ENCODE measurements around the gene ZNF850.
A peak's percentile ranks its signal among the peaks of the same experiment; 100 is the strongest.
"Not testable (repeated sequence)": the region's sequence is repeated elsewhere in the genome, so short reads cannot be mapped to it uniquely, and the experiment has no call there.

The ZNF850 gene

DNA sequence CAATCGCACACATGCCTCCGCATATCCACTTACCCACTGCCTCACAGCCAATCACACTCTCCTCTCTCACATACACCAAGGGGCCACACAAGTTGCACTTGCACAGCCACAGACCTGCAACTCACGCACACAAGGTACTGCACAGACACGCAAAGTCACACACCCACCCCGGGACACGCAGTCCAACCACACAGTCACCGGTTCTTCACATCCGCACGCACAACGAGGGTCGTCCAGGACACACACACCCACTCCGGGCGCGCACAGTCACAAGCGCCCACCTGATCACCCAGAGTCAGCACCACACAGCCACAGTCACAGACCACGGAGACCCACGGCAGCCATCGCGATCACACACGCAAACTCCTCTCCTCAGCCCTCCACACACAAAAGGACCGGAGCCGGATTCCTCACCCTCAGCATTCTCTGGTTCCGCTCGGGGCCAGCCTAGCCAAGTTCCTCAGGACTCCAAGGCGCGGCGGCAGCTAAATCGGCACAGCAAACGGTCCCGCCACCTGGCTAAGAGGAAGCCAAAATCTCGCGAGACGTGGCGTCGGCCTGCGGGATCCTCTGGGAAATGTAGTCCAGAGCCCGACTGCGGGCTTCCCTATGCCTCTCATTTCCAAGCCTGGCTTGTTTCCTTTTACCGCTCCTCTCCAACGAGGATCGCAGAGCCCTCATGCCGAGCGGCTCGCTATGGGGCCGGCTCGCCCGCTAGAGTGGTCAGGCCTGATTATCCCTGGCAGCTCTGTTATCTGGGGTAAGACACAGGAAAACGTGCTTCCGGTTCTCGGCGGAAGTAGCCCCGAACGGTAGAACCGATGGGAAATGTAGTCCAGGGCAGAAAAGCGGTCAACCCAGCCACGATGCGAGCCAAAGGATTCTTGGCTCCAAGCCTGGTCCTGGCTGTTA lies at the start of gene ZNF850:
TSS of gene ZNF850 (minus strand) at position 497 of the 912 bp plus-strand sequence. CDS start 10,201 bp downstream, outside the sequence.
- peak; percentile 93 for DNase-seq

DNA sequence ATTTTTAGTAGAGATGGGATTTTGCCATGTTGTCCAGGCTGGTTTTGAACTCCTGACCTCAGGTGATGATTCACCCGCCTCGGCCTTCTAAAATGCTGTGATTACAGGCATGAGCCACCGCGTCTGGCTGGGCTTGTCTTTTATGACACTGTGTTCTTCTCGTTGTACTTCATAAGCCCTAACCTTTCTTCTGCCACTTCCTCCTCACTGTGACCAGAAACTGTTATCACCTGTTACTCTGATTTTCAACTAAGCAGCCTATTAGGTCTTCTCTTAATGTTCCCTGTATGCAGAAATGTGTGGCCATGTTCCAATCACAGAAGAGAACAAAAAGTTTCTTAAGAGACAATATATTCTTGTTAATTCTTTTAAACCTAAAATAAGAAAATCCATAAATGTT lies 49.2 kb upstream of the ZNF850 start:
- no peak for DNase-seq

DNA sequence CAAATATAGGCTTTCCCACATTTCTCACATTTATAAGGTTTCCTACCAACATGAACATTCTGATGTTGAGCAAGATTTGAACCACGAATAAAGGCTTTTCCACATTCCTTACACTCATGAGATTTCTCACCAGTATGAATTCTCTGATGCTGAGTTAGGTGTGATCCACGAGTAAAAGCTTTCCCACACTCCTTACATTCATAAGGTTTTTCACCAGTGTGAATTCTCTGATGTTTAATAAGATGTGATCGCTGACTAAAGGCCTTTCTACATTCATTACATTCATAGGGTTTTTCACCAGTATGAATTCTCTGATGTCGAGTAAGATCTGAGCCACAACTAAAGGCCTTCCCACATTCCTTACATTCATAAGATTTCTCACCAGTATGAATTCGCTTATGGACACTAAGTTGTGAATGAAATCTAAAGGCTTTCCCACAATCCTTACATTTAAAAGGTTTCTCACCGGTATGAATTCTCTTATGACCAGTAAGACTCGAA lies 46.6 kb upstream of the ZNF850 start:
- no peak for DNase-seq

DNA sequence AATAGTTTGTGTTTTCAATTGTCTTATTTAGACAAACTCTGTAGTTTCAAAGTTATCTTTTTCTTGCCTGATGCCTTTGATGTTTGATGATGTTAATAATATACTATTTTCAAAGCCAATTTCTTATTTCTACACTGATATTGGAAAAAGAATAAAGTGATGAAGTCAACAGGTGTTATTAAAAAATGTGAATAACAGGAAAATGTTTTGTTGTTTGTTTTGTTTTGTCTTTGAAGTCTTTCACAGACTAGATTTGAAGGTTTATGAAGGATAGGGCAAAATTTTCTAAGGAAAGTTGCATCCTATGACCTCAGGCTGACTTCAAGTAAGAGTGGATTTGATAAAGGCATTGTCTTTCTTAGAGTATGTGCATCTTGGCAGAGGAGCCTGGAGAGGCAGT lies 34.4 kb upstream of the ZNF850 start:
- no peak for DNase-seq

DNA sequence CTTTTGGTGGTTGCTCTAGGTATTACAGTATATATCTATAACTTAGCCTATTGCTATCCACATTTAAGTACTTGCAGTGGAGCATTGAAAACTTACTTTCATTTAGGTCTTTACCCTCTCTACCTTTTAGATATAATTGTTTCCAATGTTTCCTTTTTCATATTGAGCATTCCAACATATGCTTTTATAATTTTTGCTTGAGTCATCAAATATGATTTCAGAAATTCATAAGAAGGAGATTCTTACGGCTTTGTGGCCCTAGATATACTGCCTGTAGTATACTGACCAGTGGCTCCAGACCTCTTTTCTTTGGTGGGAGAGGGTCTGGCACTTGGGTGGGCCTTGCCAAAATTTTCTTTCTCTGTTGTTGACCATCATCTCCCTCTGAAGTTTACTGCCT lies 32.8 kb upstream of the ZNF850 start:
- DNase-seq = no peak

DNA sequence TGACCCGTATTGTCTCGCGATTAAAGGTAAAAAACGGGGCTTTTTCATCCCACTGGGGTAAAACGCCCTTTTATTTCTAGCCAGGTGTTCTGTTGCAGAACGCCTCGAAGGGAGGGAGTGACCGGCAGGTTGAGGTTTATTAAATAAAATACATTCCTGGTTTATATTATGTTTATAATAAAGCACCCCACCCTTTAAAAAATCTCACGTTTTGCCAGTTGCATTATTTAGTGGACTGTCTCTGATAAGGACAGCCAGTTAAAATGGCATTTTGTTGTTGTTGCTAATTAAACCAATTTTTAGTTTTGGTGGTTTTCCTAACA lies 25.1 kb upstream of the ZNF850 start:
- DNase-seq = no peak

DNA sequence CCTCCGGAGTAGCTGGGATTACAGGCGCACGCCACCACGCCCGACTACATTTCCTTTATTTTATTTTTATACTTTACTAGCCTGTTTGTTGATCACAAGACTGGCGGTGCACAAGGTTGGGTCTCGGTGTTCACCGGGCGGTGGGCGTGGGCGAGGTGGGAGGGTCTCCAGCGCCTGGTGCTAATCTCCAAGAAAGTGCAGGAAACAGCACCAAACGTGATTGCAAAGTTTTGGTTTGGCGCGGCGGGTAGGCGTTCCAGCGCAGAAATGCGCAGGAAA lies 24.0 kb upstream of the ZNF850 start:
- DNase-seq = no peak

DNA sequence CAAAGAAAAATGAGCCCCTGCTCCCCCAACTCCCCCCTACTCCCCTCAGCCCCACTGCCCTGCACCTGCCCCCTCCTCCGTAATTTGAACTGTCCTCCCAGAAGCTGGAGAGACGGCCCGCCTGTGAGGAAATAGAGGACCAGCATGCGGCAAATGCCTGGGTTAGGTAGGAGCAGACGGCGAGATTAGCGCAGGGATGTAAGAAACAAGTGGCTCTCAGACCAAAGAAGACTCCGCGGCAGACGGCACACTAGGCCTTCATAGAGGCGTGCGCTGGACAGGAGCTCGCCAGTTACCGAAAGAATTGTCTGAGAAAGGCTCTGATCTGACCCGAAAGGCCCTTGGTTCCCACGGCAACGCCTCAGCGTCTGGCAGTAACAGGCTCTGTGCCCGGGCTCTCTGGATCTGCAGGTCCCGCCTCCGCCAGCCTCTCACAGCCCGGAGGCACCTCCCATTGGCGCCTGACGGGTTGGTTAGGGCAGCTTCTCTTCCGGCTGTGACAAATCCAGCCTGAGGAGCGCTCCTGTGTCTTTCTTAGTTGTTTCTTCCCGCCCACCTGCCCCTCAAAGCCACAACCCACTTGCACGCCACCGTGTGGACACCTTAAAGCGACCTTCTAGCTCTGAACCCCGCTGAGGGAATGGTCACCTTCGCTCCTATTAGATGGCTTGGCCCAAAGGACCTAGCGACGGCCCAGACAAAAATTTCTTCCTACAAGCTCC lies 19.0 kb upstream of the ZNF850 start:
- DNase-seq = not testable (repeated sequence)

DNA sequence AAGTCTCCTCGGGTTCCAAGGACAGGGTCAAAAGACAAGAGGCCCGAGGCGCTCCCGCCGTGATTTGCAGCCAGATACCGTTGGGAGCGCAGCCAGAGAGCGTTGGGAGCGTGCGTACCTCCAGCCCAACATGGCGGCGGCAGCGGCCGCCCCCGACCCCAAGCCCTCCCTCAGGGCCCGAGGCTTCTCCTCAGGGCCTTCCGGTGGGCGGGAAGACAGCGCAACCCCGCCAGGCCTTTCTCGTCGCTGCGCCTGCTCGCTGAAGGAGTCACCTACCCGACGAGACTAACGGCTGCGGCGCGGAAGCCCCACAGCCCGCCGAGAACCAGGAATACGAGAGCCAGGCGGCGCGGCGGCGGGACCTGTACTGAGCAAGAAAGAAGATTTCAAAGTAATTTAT lies 3.2 kb upstream of the ZNF850 start:
- DNase-seq = no peak

DNA sequence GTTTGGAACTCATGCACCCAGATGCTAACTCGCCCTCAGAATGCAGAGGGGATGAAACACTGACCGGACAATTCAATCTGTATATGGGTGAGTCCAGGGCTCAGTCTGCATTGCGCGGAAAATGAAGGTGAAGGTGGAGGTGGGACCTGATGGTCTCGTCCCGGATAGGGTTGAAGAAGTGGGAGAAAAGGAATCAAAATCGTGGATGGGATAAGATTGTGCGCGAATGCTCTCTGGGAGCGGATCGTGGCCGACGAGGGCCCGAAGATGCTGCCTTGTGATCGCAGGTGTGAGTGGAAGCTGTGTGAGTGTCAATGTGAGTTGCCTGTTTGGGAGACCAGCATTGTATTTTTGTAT lies 594 bp upstream of the ZNF850 start:
- DNase-seq = no peak

DNA sequence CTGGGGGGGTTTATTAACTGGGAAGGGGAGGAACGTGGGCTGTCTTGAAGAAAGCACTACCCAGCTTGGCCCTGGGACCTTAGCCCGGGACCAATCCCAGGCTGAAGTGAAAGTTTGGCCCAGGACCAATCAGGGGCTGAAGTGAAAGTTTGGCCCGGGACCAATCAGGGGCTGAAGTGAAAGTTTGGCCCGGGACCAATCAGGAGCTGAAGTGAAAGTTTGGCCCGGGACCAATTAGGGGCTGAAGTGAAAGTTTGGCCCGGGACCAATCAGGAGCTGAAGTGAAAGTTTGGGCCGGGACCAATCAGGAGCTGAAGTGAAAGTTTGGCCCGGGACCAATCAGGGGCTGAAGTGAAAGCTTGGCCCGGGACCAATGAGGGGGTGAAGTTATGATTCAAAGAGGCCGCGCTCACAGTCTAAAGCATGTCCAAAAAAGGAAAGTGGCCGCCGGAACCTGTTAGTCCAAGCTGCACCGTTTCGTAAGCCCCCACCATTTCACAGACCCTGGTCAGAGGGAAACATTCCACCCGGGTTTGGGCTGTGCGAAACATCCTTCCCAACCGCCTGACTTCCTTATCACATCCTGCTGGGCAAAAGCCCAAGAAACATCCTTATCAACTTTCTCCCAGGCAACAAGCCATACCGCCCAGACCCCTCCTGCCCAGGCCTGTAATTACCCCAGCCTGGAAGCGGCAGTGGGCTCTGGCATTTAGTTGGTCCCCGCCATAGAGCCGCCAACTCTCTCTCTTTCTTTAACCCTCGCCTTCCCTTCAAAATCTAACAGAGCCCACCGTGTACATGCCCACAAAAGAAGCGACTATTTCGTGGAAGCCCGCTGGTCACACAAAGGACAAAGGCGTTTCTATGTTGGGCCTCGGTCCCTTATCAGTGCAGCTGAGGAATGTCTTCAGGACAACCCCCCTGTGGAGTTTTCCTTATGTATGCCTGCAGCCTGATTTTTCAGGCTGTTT lies 1.1 kb downstream of the ZNF850 start:
- peak; percentile 52 for DNase-seq

DNA sequence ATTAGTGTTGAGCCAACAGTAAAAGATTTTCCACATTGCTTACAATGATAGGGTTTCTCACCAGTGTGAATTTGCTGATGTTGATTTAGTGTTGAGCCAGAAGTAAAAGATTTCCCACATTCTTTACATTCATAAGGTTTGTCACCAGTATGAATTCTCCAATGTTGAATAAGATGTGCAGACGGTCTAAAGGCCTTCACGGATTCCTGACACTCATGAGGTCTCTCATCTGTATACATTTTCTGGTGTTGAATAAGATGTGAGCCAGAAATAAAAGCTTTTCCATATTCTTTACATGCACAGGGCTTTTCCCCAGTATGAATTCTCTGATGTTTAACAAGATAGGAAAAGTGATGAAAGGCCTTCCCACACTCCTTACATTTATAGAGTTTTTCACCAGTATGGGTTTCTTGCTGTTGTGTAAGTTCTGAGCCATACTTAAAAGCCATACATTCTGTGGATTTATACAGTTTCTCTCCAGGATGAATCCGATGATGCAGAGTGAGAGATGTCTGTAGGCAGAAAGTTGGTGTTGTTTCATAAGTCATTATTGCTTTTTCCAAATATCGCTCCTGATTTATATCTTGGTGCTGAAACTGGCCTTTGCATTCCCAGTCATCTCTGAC lies 22.4 kb downstream of the ZNF850 start:
- no peak for DNase-seq

DNA sequence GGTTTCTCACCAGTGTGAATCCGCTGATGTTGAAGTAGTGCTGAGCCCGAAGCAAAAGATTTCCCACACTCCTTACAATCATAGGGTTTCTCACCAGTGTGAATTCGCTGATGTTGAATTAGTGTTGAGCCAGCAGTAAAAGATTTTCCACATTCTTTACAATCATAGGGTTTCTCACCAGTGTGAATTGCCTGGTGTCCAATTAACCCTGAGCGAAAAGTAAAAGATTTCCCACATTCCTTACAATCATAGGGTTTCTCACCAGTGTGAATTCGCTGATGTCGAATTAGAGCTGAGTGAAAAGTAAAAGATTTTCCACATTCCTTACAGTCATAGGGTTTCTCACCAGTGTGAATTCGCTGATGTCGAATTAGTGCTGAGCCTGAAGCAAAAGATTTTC lies 23.0 kb downstream of the ZNF850 start:
- DNase-seq = not testable (repeated sequence)

DNA sequence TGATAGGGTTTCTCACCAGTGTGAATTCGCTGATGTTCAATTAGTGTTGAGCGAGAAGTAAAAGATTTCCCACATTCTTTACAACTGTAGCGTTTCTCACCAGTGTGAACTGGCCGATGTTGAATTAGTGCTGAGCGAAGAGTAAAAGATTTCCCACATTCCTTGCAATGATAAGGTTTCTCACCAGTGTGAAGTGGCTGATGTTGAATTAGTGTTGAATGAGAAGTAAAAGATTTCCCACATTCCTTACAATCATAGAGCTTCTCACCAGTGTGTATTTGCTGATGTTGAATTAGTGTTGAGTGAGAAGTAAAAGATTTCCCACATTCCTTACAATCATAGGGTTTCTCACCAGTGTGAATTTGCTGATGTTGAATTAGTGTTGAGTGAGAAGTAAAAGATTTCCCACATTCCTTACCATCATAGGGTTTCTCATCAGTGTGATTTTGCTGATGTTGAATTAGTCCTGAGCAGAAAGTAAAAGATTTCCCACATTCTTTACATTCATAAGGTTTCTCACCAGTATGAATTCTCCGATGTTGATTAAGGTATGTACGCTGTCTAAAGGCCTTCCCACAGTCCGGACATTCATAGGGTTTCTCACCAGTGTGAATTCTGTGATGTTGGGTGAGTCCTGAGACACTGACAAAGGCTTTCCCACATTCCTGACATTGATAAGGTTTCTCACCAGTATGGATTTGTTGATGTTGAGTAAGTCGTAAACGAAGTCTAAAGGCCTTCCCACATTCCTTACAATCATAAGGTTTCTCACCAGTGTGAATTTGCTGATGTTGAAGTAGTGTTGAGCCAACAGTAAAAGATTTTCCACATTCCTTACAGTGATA lies 24.0 kb downstream of the ZNF850 start:
- DNase-seq = no peak

DNA sequence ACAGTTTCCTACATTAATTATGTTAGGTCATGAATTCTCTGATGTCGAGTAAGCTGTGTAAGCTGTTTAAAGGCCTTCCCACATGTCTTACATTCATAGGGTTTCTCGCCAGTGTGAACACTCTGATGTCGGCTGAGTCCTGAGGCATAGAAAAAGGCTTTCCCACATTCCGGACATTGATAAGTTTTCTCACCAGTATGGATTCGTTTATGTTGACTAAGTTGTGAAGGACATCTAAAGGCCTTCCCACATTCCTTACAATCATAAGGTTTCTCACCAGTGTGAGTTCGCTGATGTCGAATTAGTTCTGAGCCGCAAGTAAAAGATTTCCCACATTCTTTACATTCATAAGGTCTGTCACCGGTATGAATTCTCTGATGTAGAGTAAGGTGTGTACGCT lies 24.9 kb downstream of the ZNF850 start:
- no peak for DNase-seq

DNA sequence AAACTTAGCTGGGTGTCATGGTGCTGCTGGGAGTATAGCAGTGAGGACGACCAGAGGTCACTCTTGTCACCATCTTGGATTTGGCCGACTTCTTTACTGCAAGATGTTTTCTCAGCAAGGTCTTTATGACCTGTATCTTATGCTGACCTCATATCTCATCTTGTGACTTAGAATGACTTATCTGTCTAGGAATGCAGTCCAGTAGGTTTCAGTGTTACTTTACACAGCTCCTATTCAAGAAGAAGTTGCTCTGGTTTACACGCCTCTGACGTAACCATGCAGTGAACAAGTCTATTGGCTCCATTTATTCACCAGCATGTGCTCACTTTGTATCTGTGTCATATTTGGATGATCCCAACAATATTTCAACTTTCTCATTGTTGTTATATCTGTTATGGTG lies 26.7 kb downstream of the ZNF850 start:
- DNase-seq = no peak

DNA sequence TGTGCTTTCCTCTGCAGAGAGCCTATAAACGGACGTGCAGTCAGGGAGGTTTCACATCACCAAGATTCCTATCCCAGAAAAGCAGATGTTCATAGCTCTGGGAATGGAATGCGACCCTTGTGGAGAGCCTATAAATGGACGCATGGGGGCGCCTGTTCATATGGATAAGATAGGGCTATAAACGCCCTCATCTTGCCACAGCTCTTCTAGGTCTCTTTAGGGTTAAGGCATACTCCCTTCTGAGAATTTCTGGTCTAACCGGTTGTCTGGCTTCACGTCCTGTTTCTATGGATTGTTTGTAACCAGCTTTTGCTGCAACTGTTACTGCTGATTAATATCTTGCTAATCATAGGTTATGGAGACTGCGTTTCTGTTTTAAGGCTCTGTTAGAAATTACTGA lies 36.4 kb downstream of the ZNF850 start:
- not testable (repeated sequence) for DNase-seq

DNA sequence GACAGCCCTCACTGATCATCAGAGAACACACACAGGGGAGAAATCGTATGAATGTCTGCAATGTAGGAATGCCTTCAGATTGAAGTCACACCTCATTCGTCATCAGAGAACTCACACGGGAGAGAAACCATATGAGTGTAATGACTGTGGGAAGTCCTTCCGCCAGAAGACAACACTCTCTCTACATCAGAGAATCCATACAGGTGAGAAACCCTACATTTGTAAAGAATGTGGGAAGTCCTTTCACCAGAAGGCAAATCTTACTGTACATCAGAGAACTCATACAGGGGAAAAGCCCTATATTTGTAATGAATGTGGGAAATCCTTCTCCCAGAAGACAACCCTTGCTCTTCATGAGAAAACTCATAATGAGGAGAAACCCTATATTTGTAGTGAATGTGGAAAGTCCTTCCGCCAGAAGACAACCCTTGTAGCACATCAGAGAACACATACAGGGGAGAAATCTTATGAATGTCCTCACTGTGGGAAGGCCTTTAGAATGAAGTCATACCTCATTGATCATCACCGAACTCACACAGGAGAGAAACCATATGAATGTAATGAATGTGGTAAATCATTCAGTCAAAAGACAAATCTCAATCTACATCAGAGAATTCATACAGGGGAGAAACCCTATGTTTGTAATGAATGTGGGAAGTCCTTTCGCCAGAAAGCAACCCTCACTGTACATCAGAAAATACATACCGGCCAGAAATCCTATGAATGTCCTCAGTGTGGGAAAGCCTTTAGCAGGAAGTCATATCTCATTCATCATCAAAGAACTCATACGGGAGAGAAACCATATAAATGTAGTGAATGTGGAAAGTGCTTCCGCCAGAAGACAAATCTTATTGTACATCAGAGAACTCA lies 52.7 kb downstream of the ZNF850 start:
- no peak for DNase-seq

DNA sequence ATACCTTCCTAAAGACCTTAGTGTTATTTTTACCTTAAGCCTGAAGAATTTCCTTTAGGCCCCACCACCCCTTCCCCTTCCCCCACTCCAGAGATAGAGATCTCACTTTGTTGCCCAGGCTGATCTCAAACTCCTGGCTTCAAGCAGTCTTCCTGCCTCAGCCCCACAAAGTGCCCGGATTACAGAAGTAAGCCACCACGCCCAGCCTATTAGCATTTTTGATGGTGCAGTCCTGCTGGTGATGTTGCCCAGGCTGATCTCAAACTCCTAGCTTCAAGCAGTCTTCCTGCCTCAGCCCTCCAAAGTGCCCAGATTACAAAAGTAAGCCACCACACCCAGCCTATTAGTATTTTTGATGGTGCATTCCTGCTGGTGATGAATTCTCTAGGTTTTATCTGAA lies 63.2 kb downstream of the ZNF850 start:
- no peak for DNase-seq

DNA sequence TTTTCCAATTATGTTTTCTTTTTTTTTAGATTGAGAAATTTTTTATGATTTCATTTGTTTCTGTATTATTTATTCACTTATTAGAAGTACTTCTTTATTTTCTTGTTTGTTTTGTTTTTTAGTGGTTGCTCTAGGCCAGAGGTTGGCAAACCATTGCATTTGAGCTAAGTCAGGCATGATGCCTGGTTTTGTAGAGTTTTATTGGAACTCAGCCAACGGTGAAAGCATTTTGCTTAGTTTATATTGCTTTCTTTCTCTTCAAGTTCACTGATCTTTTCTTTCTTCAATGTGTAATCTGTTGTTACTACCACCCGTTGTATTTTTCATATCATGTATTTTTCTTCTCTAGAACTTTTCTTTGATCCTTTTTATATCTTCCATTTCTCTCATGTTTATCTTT lies 65.5 kb downstream of the ZNF850 start:
- DNase-seq = no peak

DNA sequence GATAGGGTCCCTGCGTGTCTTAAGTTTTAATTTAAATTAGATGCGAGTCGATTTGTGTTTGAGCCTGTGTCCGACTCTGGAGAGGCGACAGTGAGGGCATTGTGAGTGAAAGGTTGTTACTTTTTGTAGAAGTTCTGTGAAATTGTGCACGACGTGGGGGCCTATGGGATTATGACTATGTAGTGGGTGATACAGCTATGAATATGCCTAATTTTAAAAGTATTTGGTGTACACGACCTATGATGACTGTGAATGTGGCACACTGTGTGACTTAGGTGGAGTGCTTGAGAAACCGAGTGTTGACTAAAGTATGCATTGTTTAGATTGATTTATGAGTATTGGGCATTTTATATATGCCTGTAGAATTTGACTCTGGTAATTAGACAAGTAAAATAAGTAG lies 84.5 kb downstream of the ZNF850 start:
- DNase-seq = no peak
